Stomach (tissue), 4 donors: Measurements from ENCODE around the gene SOWAHC.

Source experiments
- POLR2AphosphoS5 ChIP-seq, 3 donors: sonication (generic); formaldehyde crosslinking; IDR thresholded peaks; one replicate each; pipeline ENCODE4 v1.6.1; 2016; ENCODE audit warnings: antibody characterized with exemption in 3 of 3
- TF ChIP-seq, protein P1 (sequence below), 7 experiments: fragments of 450-650 bp in 4 of 7; fragments of 200-600 bp in 3 of 7; sonication (generic) in 3 of 7; IDR thresholded peaks; one replicate each; pipeline ENCODE4 v1.5.1; 2016 to 2019; ENCODE audit warnings: antibody characterized with exemption in 7 of 7, control low read depth in 2 of 7, mild to moderate bottlenecking in 1 of 7

DNA sequence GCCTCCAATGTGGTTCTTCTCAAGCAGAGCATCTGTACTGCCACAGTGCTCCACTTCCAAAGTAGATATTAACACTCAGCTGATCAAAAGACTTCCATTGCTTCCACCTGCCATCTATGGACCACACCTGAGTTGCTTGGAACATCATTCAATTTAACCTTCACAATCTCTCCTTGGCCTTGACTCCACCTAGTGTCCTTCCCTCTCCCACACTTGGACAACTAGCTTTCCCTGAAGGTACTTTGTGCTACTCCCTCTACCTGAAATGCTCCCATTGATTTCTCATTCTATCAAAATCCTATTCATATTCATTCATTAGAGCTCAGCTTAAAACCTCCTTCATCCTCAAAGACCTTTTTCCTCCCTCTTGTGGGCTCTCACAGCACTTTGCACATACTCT is 48.7 kb downstream of the SOWAHC start:
- TF ChIP-seq, protein P1, sequence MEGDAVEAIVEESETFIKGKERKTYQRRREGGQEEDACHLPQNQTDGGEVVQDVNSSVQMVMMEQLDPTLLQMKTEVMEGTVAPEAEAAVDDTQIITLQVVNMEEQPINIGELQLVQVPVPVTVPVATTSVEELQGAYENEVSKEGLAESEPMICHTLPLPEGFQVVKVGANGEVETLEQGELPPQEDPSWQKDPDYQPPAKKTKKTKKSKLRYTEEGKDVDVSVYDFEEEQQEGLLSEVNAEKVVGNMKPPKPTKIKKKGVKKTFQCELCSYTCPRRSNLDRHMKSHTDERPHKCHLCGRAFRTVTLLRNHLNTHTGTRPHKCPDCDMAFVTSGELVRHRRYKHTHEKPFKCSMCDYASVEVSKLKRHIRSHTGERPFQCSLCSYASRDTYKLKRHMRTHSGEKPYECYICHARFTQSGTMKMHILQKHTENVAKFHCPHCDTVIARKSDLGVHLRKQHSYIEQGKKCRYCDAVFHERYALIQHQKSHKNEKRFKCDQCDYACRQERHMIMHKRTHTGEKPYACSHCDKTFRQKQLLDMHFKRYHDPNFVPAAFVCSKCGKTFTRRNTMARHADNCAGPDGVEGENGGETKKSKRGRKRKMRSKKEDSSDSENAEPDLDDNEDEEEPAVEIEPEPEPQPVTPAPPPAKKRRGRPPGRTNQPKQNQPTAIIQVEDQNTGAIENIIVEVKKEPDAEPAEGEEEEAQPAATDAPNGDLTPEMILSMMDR (IDR thresholded peaks at IDR 0.05), result no peak
- no peak for TF ChIP-seq POLR2AphosphoS5 (IDR thresholded peaks at IDR 0.05)
